Lower leg skin (tissue), 4 donors: ENCODE data around the gene FOXK1. TPM values are rescaled to one million over a fixed set of nuclear protein-coding genes. Genes with fewer than 3 reads are reported as not detected.

Source experiments
- DNase-seq, 2 donors: peaks; one replicate each; pipeline ENCODE4 v3.0.0-alpha.2; 2019; ENCODE audit warnings: low spot score in 2 of 2
- H3K4me3 ChIP-seq: fragments of 200-600 bp; sonication (generic); 2 replicates; pipeline ENCODE4 v1.5.1; 2017; ENCODE audit warnings: mild to moderate bottlenecking, low read depth; ENCODE audit not compliant: poor library complexity, severe bottlenecking
- POLR2A ChIP-seq, 2 donors: fragments of 450-650 bp; IDR thresholded peaks; one replicate each; pipeline ENCODE4 v1.6.1; 2016 to 2017; ENCODE audit warnings: antibody characterized with exemption in 2 of 2, mild to moderate bottlenecking in 1 of 2, moderate library complexity in 1 of 2
- WGBS, 2 donors: methylation state at CpG; one replicate each; pipeline ENCODE4 v1.1.5; 2018; 5-methylcytosine and 5-hydroxymethylcytosine counted together
- intact Hi-C: fragments of 100-400 bp; cut with DNase I; formaldehyde crosslinking; loops from one replicate; pipeline ENCODE4 v1.15.0; 2023; ENCODE audit warnings: low total_unique reads
- total RNA-seq, 4 donors: library from RNA; depleted of rRNA; stranded (reverse); fragments of >200 nt; gene quantifications; one replicate each; pipeline ENCODE4 v1.1.0, GENCODE V29; 2016
- TF ChIP-seq, protein P1 (sequence below), 3 donors: fragments of 450-650 bp; IDR thresholded peaks; one replicate each; pipeline ENCODE4 v1.5.1; 2016; ENCODE audit warnings: antibody characterized with exemption in 3 of 3, mild to moderate bottlenecking in 3 of 3, moderate library complexity in 2 of 3

The FOXK1 gene
- total RNA-seq, 4 donors from 2014 or later: 22.0 to 41.3 (median 30.3) TPM

DNA sequence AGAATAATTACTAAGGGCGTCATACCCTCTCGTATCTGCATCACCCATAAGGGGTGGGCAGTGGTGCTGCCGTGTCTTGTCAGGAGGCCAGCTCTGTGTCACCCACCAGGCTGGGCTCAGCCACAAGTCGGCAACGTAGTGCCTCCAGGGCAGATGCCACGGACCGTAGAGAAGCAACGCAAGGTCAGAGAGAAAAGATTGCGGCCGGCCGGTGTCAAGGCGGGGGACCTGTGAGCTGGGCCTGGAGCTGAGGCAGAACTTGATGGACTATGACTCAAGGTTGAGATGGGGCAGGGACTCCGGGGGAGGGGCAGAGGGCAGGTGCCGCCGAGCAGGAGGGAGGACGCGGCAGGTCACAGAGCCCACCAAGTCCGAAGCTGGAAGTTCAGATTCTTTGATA is 29.5 kb downstream of the FOXK1 start:
- WGBS, 2 donors: 90 to 93% methylated on average over 18 of the region's 18 CpGs
- no peak for DNase-seq
- TF ChIP-seq POLR2A (IDR thresholded peaks at IDR 0.05): no peak
- TF ChIP-seq, protein P1, sequence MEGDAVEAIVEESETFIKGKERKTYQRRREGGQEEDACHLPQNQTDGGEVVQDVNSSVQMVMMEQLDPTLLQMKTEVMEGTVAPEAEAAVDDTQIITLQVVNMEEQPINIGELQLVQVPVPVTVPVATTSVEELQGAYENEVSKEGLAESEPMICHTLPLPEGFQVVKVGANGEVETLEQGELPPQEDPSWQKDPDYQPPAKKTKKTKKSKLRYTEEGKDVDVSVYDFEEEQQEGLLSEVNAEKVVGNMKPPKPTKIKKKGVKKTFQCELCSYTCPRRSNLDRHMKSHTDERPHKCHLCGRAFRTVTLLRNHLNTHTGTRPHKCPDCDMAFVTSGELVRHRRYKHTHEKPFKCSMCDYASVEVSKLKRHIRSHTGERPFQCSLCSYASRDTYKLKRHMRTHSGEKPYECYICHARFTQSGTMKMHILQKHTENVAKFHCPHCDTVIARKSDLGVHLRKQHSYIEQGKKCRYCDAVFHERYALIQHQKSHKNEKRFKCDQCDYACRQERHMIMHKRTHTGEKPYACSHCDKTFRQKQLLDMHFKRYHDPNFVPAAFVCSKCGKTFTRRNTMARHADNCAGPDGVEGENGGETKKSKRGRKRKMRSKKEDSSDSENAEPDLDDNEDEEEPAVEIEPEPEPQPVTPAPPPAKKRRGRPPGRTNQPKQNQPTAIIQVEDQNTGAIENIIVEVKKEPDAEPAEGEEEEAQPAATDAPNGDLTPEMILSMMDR (IDR thresholded peaks at IDR 0.05): no peak
- intact Hi-C loops: no loop called here
- H3K4me3 ChIP-seq: no peak overlapping the region

DNA sequence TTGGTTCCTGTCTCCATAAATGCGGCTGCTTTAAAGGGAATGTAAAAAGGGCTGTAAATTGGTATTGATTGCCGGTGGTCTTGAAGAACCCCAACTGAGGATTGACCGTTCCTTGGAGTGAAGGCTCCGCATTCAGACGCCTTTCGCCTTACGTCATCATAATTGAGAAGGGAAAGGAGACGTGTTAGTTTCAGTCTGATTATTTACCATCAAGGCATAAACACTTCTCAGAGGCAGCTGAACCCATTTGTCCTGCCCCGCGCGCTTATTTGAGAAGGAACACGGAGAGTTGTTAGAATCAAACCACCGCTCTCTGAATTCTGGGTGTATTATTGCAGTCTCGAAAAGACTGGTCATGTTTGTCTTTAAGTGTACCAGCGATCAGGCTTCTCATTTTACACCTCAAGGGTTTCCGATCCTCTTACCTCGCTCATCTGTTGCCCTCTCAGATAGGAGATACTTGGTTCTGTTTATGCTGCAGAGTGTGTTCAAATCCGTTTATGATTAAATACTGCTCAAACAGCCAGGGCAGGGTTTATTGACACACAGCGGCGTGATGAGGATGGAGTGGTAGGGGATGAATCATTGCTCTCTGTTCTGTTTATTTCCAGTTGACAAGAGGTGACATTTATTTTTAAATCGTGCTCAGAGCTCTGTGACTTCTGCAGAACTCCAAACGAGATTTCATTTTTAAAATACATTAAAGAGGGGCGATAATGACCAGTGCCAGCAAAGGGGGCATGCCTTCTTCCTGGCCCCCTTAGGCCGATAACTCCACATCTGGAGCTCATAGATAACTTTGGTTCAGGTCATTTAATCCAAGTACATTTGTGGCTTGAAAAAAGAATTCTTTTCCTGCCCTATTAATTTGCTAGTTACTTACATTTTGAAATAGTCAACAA is 30.4 kb downstream of the FOXK1 start:
- DNase-seq: no peak
- WGBS, 2 donors: 76% methylated on average over 24 of the region's 24 CpGs
- H3K4me3 ChIP-seq: no peak overlapping the region
- intact Hi-C loops: no loop called here
- TF ChIP-seq, protein P1 (IDR thresholded peaks at IDR 0.05): no peak
- no peak for TF ChIP-seq POLR2A (IDR thresholded peaks at IDR 0.05)

DNA sequence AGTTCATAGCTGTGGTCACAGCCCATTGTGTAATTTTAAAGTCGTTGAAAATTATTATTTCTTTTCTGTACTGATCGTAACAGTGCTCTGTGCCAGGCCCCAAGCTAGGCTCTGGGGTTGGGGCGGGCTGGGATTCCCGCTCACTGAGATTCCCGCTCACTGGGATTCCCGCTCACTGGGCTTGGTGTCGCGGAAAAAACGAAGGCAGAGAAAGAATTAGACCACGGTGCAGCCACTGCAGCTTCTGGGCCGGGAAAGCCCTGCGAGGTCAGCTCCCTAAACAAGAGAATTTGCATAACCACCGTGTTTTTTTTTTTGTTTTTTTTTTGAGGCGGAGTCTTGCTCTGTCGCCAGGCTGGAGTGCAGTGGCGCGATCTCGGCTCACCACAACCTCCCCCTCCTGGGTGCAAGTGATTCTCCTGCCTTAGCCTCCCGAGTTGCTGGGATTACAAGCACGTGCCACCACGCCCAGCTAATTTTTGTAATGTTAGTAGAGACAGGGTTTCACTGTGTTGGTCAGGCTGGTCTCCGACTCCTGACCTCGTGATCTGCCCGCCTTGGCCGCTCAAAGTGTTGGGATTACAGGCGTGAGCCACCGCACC is 31.2 kb downstream of the FOXK1 start:
- intact Hi-C loops: no loop called here
- no peak for TF ChIP-seq POLR2A (IDR thresholded peaks at IDR 0.05)
- TF ChIP-seq, protein P1 (IDR thresholded peaks at IDR 0.05): no peak
- no peak overlapping the region for H3K4me3 ChIP-seq
- DNase-seq: peak in 1 of 2 donors; percentile 49
- WGBS, 2 donors: 66 to 67% methylated on average over 27 of the region's 27 CpGs

DNA sequence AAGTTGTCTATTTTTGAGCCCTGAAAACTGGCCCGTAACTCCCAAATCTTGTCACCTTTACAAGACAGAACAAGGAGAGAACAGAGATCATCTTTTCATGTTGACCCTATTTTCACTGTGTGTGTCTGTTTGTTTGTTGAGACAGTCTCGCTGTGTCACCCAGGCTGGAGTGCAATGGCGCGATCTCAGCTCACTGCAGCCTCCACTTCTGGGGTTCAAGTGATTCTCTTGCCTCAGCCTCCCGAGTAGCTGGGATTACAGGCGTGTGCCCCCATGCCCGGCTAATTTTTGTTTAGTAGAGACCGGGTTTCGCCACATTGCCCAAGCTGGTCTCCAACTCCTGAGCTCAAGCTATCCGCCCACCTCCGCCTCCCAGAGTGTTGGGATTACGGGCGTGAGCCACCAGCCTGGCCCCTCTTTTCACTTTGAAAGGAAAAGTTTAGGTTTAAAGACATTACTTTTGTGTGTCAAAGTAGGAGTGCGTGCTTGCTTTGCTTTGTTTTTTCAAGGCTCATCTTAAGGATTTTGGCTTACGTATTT is 32.1 kb downstream of the FOXK1 start:
- 95% methylated on average over 15 of the region's 15 CpGs for WGBS, 2 donors
- DNase-seq: no peak
- no peak for TF ChIP-seq POLR2A (IDR thresholded peaks at IDR 0.05)
- TF ChIP-seq, protein P1 (IDR thresholded peaks at IDR 0.05): no peak
- intact Hi-C loops: no loop called here
- H3K4me3 ChIP-seq: no peak overlapping the region

DNA sequence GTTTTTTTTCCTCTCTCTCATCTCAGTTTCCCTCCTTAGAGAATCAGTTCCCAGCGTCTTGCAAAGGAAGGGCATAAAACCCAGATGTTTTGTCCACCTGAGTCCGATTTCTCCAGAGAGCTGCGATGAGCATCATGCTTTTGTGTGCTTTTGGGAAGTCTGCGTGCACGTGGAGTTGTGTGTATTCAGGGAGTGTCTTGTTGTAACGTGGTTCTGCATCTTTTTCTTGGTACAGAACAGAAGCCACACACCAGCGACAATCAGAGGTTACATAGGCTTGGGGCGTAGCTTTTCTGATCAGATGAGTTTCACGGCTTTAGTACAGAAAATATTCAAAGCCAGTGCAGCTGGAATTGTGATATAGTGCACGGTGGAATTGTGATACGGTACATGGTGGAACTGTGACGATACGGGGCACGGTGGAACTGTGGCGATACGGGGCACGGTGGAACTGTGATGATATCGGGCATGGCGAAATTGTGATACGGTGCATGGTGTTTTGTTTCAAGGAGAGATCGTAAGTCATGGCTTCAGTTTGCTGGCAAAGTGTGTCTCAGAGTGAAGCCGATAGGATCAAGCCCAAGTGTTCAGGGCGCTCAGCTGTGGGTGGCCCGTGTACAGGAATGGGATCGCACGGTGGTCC is 32.8 kb downstream of the FOXK1 start:
- intact Hi-C loops: no loop called here
- H3K4me3 ChIP-seq: no peak overlapping the region
- 73 to 85% methylated on average over 26 of the region's 26 CpGs for WGBS, 2 donors
- no peak for DNase-seq
- no peak for TF ChIP-seq POLR2A (IDR thresholded peaks at IDR 0.05)
- TF ChIP-seq, protein P1 (IDR thresholded peaks at IDR 0.05): no peak
